Right ventricle myocardium superior (tissue), 1 donor: ENCODE results near the gene TAS1R3. TPM values are rescaled to one million over a fixed set of nuclear protein-coding genes. Genes with fewer than 3 reads are reported as not detected.
A peak's percentile ranks its signal among the peaks of the same experiment; 100 is the strongest.

Experiments
- ATAC-seq: fragments of 200-7000 bp; cut with Tn5 transposase; one replicate; pipeline ENCODE4 v1.9.1; 2020; ENCODE audit warnings: mild to moderate bottlenecking; ENCODE audit not compliant: poor library complexity
- DNase-seq: peaks from one replicate; pipeline ENCODE4 v3.0.0-alpha.2; 2020
- intact Hi-C: fragments of 100-400 bp; cut with DNase I; formaldehyde crosslinking; loops from one replicate; pipeline ENCODE4 v1.11.2; 2022
- long read RNA-seq: library from polyadenylated mRNA; unstranded; transcript quantifications from one replicate; pipeline ENCODE4 v2.0.0, GENCODE V29; 2021
- total RNA-seq: library from RNA; stranded (reverse); fragmentation: NEBNext Ultra II Directional; extraction: Animal tissue kit (Norgen Biotek cat#: 25700); gene quantifications from one replicate; pipeline ENCODE4 v1.2.1, GENCODE V29; 2021
- donor health status: DM: no; HTN: yes; CAD: no; lungs with severe emphysema.

The TAS1R3 gene
- 0.40 TPM for total RNA-seq
- long read RNA-seq, partial matches to known transcripts = 0 of 1 reads
- long read RNA-seq, other reads (novel, unspliced or antisense) = 1 of 1 reads

GRCh38 chr1:1331068-1331965 is at the start of gene TAS1R3:
Gene TAS1R3, plus strand, starts transcription at chr1:1331280. Its CDS starts 66 bp downstream, at chr1:1331346.
- no peak for DNase-seq
- ATAC-seq = no peak
- intact Hi-C loops = no loop called here

GRCh38 chr1:1281533-1282321 is 49.4 kb upstream of the TAS1R3 start:
- DNase-seq (peak; percentile 91), ATAC-seq (peak; percentile 94)
- intact Hi-C loops = no loop called here

- ATAC-seq (no peak), DNase-seq (no peak)
- intact Hi-C loops = no loop called here
Observed at GRCh38 chr1:1282998-1283397, 48.1 kb upstream of the TAS1R3 start.

GRCh38 chr1:1283821-1284220 is 47.3 kb upstream of the TAS1R3 start:
- DNase-seq (no peak), ATAC-seq (no peak)
- intact Hi-C loops = no loop called here

GRCh38 chr1:1284221-1285101 is 46.6 kb upstream of the TAS1R3 start:
- ATAC-seq = no peak
- intact Hi-C loops = no loop called here
- no peak for DNase-seq

- no peak for DNase-seq
- intact Hi-C loops = no loop called here
Observed at GRCh38 chr1:1285102-1285571, 45.9 kb upstream of the TAS1R3 start.

GRCh38 chr1:1285611-1286311 is 45.3 kb upstream of the TAS1R3 start:
- intact Hi-C loops = no loop called here
- no peak for ATAC-seq
- no peak for DNase-seq

More at GRCh38 chr1:1285102-1285571, 45.9 kb upstream of the TAS1R3 start:
- ATAC-seq = no peak

- ATAC-seq = no peak
- intact Hi-C loops = no loop called here
- no peak for DNase-seq
Observed at GRCh38 chr1:1286313-1287261, 44.5 kb upstream of the TAS1R3 start.

GRCh38 chr1:1287288-1288110 is 43.6 kb upstream of the TAS1R3 start:
- DNase-seq (no peak), ATAC-seq (no peak)
- intact Hi-C loops = no loop called here

- DNase-seq = peak; percentile 75
- ATAC-seq = peak; percentile 38
Observed at GRCh38 chr1:1290238-1290731, 40.8 kb upstream of the TAS1R3 start.

GRCh38 chr1:1291023-1291528 is 40.0 kb upstream of the TAS1R3 start:
- DNase-seq (no peak), ATAC-seq (peak; percentile 5)
- intact Hi-C loops = loop anchor here (5.0 kb wide), 1 partner anchor 169 kb away; no protein-coding TSS in a partner anchor

More at GRCh38 chr1:1290238-1290731, 40.8 kb upstream of the TAS1R3 start:
- intact Hi-C loops = loop anchor here (5.0 kb wide), 1 partner anchor 168 kb away; no protein-coding TSS in a partner anchor

GRCh38 chr1:1291548-1292441 is 39.3 kb upstream of the TAS1R3 start:
- DNase-seq (peak; percentile 76), ATAC-seq (peak; percentile 79)

GRCh38 chr1:1292442-1292779 is 38.7 kb upstream of the TAS1R3 start:
- intact Hi-C loops = loop anchor here (5.0 kb wide), 1 partner anchor 170 kb away; no protein-coding TSS in a partner anchor
- ATAC-seq (peak; percentile 5), DNase-seq (no peak)

More at GRCh38 chr1:1291548-1292441, 39.3 kb upstream of the TAS1R3 start:
- intact Hi-C loops = loop anchor here (5.0 kb wide), 1 partner anchor 169 kb away; no protein-coding TSS in a partner anchor

GRCh38 chr1:1292851-1293250 is 38.2 kb upstream of the TAS1R3 start:
- DNase-seq = no peak
- intact Hi-C loops = loop anchor here (5.0 kb wide), 1 partner anchor 171 kb away; no protein-coding TSS in a partner anchor
- no peak for ATAC-seq
